HEK293T (cell line): Measurements from ENCODE around the gene ADA.

ENCODE experiments used
- CTCF ChIA-PET: fragments of 350-600 bp; formaldehyde crosslinking; extraction: SDS; loops from one replicate; lab custom pipeline; 2021; ENCODE audit warnings: antibody characterized with exemption, inconsistent platforms; lab: Yijun Ruan, JAX
- POLR2A ChIA-PET: fragments of 350-600 bp; formaldehyde crosslinking; extraction: SDS; loops from one replicate; lab custom pipeline; 2020; ENCODE audit warnings: antibody characterized with exemption, inconsistent platforms; lab: Yijun Ruan, JAX
- DNase-seq: peaks from one replicate; pipeline ENCODE4 v3.0.0; 2012; ENCODE audit warnings: mixed read lengths; ENCODE audit errors: extremely low spot score
- ARNT ChIP-seq: fragments of 450-650 bp; IDR thresholded peaks from 2 replicates; pipeline ENCODE4 v1.6.1; 2017; ENCODE audit warnings: mild to moderate bottlenecking
- BHLHE40 ChIP-seq: fragments of 450-650 bp; IDR thresholded peaks from 2 replicates; pipeline ENCODE4 v1.6.1; 2016; ENCODE audit warnings: mild to moderate bottlenecking, moderate library complexity, borderline replicate concordance
- CTBP1 ChIP-seq: fragments of 450-650 bp; IDR thresholded peaks from 2 replicates; pipeline ENCODE4 v1.6.1; 2016; ENCODE audit warnings: borderline replicate concordance
- ELF4 ChIP-seq: fragments of 450-650 bp; IDR thresholded peaks from 2 replicates; pipeline ENCODE4 v1.6.1; 2017; ENCODE audit warnings: antibody characterized with exemption
- FOXA1 ChIP-seq: fragments of 450-650 bp; IDR thresholded peaks from 2 replicates; pipeline ENCODE4 v1.6.1; 2016; ENCODE audit warnings: mild to moderate bottlenecking
- FOXK2 ChIP-seq: fragments of 450-650 bp; IDR thresholded peaks from 2 replicates; pipeline ENCODE4 v1.6.1; 2016; ENCODE audit warnings: mild to moderate bottlenecking
- FOXM1 ChIP-seq: fragments of 450-650 bp; IDR thresholded peaks from 2 replicates; pipeline ENCODE4 v1.6.1; 2017; ENCODE audit warnings: mild to moderate bottlenecking, borderline replicate concordance
- HDGF ChIP-seq: fragments of 450-650 bp; IDR thresholded peaks from 2 replicates; pipeline ENCODE4 v1.6.1; 2017; ENCODE audit warnings: antibody characterized with exemption, borderline replicate concordance
- L3MBTL2 ChIP-seq: fragments of 450-650 bp; conservative IDR thresholded peaks from 2 replicates; pipeline ENCODE4 v1.6.1; 2016; ENCODE audit warnings: mild to moderate bottlenecking
- LEF1 ChIP-seq: fragments of 450-650 bp; IDR thresholded peaks from 2 replicates; pipeline ENCODE4 v1.6.1; 2017; ENCODE audit warnings: mild to moderate bottlenecking, borderline replicate concordance
- NFRKB ChIP-seq: fragments of 450-650 bp; IDR thresholded peaks from 2 replicates; pipeline ENCODE4 v1.6.1; 2016; ENCODE audit warnings: mild to moderate bottlenecking, moderate library complexity
- PKNOX1 ChIP-seq: fragments of 450-650 bp; IDR thresholded peaks from 2 replicates; pipeline ENCODE4 v1.6.1; 2016
- SP1 ChIP-seq: fragments of 450-650 bp; IDR thresholded peaks from 2 replicates; pipeline ENCODE4 v1.6.1; 2017
- SUZ12 ChIP-seq: fragments of 450-650 bp; IDR thresholded peaks from 2 replicates; pipeline ENCODE4 v1.6.1; 2016; ENCODE audit warnings: mild to moderate bottlenecking
- TARDBP ChIP-seq: fragments of 450-650 bp; IDR thresholded peaks from 2 replicates; pipeline ENCODE4 v1.6.1; 2016
- ZNF384 ChIP-seq: fragments of 450-650 bp; IDR thresholded peaks from 2 replicates; pipeline ENCODE4 v1.6.1; 2016

Gene ADA

GRCh38 chr20:44633187-44633810 lies 18.2 kb downstream of the ADA start:
- CTCF ChIA-PET, result no interaction called here

GRCh38 chr20:44632103-44632752 lies 19.3 kb downstream of the ADA start:
- CTCF ChIA-PET, result interaction anchor here (0.6 kb wide), 1 partner anchor 123 kb away, joined by 4 read pairs; no protein-coding TSS in a partner anchor
- POLR2A ChIA-PET, result no interaction called here
- TF ChIP-seq FOXM1 (no peak), FOXA1 (no peak), BHLHE40 (no peak), CTBP1 (no peak), L3MBTL2 (no peak), ELF4 (no peak), NFRKB (no peak), SP1 (no peak), TARDBP (no peak), ZNF384 (no peak), LEF1 (no peak), FOXK2 (no peak), SUZ12 (no peak), PKNOX1 (no peak), ARNT (no peak), HDGF (no peak)
- DNase-seq, result no peak

More at GRCh38 chr20:44633187-44633810, 18.2 kb downstream of the ADA start:
- no peak for DNase-seq
- no peak for TF ChIP-seq L3MBTL2
- TF ChIP-seq BHLHE40, result no peak
- no peak for TF ChIP-seq HDGF
- no peak for TF ChIP-seq TARDBP
- no peak for TF ChIP-seq SUZ12
- no peak for TF ChIP-seq CTBP1
- POLR2A ChIA-PET, result interaction anchor here (1.1 kb wide), 1 partner anchor 106 kb away, joined by 3 read pairs; no protein-coding TSS in a partner anchor

- DNase-seq, result no peak
- CTCF ChIA-PET, result interaction anchor here (0.7 kb wide), 1 partner anchor 55 kb away, joined by 3 read pairs; no protein-coding TSS in a partner anchor
- POLR2A ChIA-PET, result no interaction called here
- no peak for TF ChIP-seq ARNT
- TF ChIP-seq HDGF, result no peak
- no peak for TF ChIP-seq PKNOX1
- no peak for TF ChIP-seq TARDBP
- no peak for TF ChIP-seq SUZ12
Observed at GRCh38 chr20:44630297-44630696, 21.2 kb downstream of the ADA start.

GRCh38 chr20:44629542-44629941 lies 22.0 kb downstream of the ADA start:
- ChIA-PET CTCF (no interaction called here), POLR2A (no interaction called here)
- no peak for DNase-seq
- TF ChIP-seq ARNT (no peak), HDGF (no peak), FOXA1 (no peak), PKNOX1 (no peak), LEF1 (no peak), FOXK2 (no peak), L3MBTL2 (no peak), SUZ12 (no peak), CTBP1 (no peak), ELF4 (no peak), FOXM1 (no peak), SP1 (no peak), TARDBP (no peak)

- DNase-seq, result no peak
- ChIA-PET POLR2A (no interaction called here), CTCF (no interaction called here)
- TF ChIP-seq FOXK2 (no peak), NFRKB (no peak), SP1 (no peak), TARDBP (no peak), FOXA1 (no peak), PKNOX1 (no peak), ELF4 (no peak), LEF1 (no peak), L3MBTL2 (no peak), SUZ12 (no peak), ARNT (no peak)
Observed at GRCh38 chr20:44629017-44629385, 22.5 kb downstream of the ADA start.
